CD4-positive, alpha-beta memory T cell (primary cell): ENCODE measurements around the gene GPD2. TPM values are rescaled to one million over a fixed set of nuclear protein-coding genes. Genes with fewer than 3 reads are reported as not detected.

Experiments
- CTCF ChIA-PET: fragments of 350-600 bp; sonication (Branson Sonifier 250); formaldehyde crosslinking; loops from one replicate; lab custom pipeline; 2021; ENCODE audit warnings: inconsistent platforms; ENCODE audit not compliant: partially characterized antibody; lab: Charles Lee
- POLR2A ChIA-PET: fragments of 350-600 bp; sonication (Branson Sonifier 250); formaldehyde crosslinking; loops from one replicate; lab custom pipeline; 2021; ENCODE audit not compliant: partially characterized antibody; lab: Charles Lee
- DNase-seq, 5 donors: peaks; one replicate each; pipeline versions ENCODE4 v3.0.0 to v3.0.0-alpha.2; 2020 to 2022; ENCODE audit warnings: mixed read lengths in 1 of 5
- H3K27ac ChIP-seq: one replicate; pipeline ENCODE4 v1.7.0; 2013; ENCODE audit warnings: low read depth, low read length
- H3K27me3 ChIP-seq: 2 replicates; pipeline ENCODE4 v1.7.0; 2013; ENCODE audit warnings: mild to moderate bottlenecking, low read length, moderate library complexity; ENCODE audit not compliant: insufficient read depth
- H3K36me3 ChIP-seq: 2 replicates; pipeline ENCODE4 v1.7.0; 2013; ENCODE audit warnings: mild to moderate bottlenecking, low read length, moderate library complexity; ENCODE audit not compliant: insufficient read depth
- H3K4me1 ChIP-seq: 2 replicates; pipeline ENCODE4 v1.7.0; 2013; ENCODE audit warnings: mild to moderate bottlenecking, low read length, moderate library complexity; ENCODE audit not compliant: insufficient read depth
- H3K4me3 ChIP-seq, 2 donors: one replicate each; pipeline ENCODE4 v1.7.0; 2013; ENCODE audit warnings: low read length in 2 of 2, mild to moderate bottlenecking in 1 of 2
- H3K9me3 ChIP-seq, 2 donors: one replicate each; pipeline ENCODE4 v1.7.0; 2013; ENCODE audit warnings: low read length in 2 of 2, control low read depth in 1 of 2; ENCODE audit not compliant: control insufficient read depth in 1 of 2
- H3K27ac Mint-ChIP-seq, 7 donors: one replicate each; pipeline ENCODE4 v1.8.0; 2020 to 2021; ENCODE audit warnings: mixed read lengths in 7 of 7, mild to moderate bottlenecking in 6 of 7, inconsistent platforms in 3 of 7, moderate library complexity in 3 of 7
- H3K27me3 Mint-ChIP-seq, 2 donors: one replicate each; pipeline ENCODE4 v1.8.0; 2020 to 2021; ENCODE audit warnings: mixed read lengths in 2 of 2
- H3K36me3 Mint-ChIP-seq, 2 donors: one replicate each; pipeline ENCODE4 v1.8.0; 2020 to 2021; ENCODE audit warnings: mixed read lengths in 2 of 2, inconsistent platforms in 1 of 2, mild to moderate bottlenecking in 1 of 2
- H3K4me1 Mint-ChIP-seq, 4 donors: one replicate each; pipeline ENCODE4 v1.8.0; 2020 to 2021; ENCODE audit warnings: mixed read lengths in 4 of 4, mild to moderate bottlenecking in 1 of 4
- H3K4me3 Mint-ChIP-seq, 8 donors: one replicate each; pipeline ENCODE4 v1.8.0; 2020 to 2021; ENCODE audit warnings: mixed read lengths in 8 of 8, mild to moderate bottlenecking in 7 of 8, moderate library complexity in 6 of 8, inconsistent platforms in 3 of 8
- H3K9me3 Mint-ChIP-seq, 8 donors: one replicate each; pipeline ENCODE4 v1.8.0; 2020 to 2021; ENCODE audit warnings: mixed read lengths in 8 of 8, mild to moderate bottlenecking in 5 of 8, inconsistent platforms in 3 of 8, moderate library complexity in 1 of 8
- intact Hi-C: fragments of 100-400 bp; cut with micrococcal nuclease; formaldehyde crosslinking; loops from one replicate; pipeline ENCODE4 v1.15.1; 2023
- polyA plus RNA-seq, 2 donors: library from polyadenylated mRNA; unstranded; fragments of 300-500 nt; fragmentation: Illumina TruSeq; gene quantifications; one replicate each; pipeline ENCODE4 v1.2.3, GENCODE V29; 2021
- total RNA-seq, 2 experiments: library from RNA; stranded (reverse); gene quantifications; one replicate each; pipeline ENCODE4 v1.2.3, GENCODE V29; 2021

The GPD2 gene
- total and polyA plus RNA-seq, 4 experiments from 2014 or later = 3.5 to 13.1 (median 10.0) TPM

- H3K27ac ChIP-seq = no peak overlapping the region
- H3K4me1 Mint-ChIP-seq = peaks cover 25 to 50% (median 39%) of the 10 kb centered on the region in 4 donors
- H3K9me3 Mint-ChIP-seq = no peaks in the 10 kb centered on the region
- H3K9me3 ChIP-seq = no peaks in the 10 kb centered on the region
- H3K36me3 Mint-ChIP-seq = peaks cover 7 to 20% of the 10 kb centered on the region in 2 donors
- ChIA-PET CTCF (no interaction called here), POLR2A (no interaction called here)
- H3K4me3 ChIP-seq = no peak overlapping the region
- H3K4me3 Mint-ChIP-seq = no peak overlapping the region
- no peak for DNase-seq
- no peaks in the 10 kb centered on the region for H3K27me3 ChIP-seq
- peaks cover 11% of the 10 kb centered on the region for H3K4me1 ChIP-seq
- peak overlapping the region in 1 of 7 donors; percentile 37 for H3K27ac Mint-ChIP-seq
- H3K27me3 Mint-ChIP-seq = no peaks in the 10 kb centered on the region
- no peaks in the 10 kb centered on the region for H3K36me3 ChIP-seq
- intact Hi-C loops = no loop called here
Observed at GRCh38 chr2:156474401-156474800, 38.2 kb downstream of the GPD2 start.

- H3K4me1 ChIP-seq = peaks cover 11% of the 10 kb centered on the region
- peak overlapping the region in 3 of 8 donors; percentile 13 to 57 (median 51) for H3K4me3 Mint-ChIP-seq
- H3K9me3 ChIP-seq = no peaks in the 10 kb centered on the region
- no peak overlapping the region for H3K4me3 ChIP-seq
- H3K27ac Mint-ChIP-seq = peak overlapping the region in 4 of 7 donors; percentile 26 to 57 (median 34)
- intact Hi-C loops = no loop called here
- no peaks in the 10 kb centered on the region for H3K36me3 ChIP-seq
- H3K9me3 Mint-ChIP-seq = no peaks in the 10 kb centered on the region
- ChIA-PET POLR2A (no interaction called here), CTCF (no interaction called here)
- no peak overlapping the region for H3K27ac ChIP-seq
- DNase-seq = no peak
- no peaks in the 10 kb centered on the region for H3K27me3 ChIP-seq
- H3K27me3 Mint-ChIP-seq = no peaks in the 10 kb centered on the region
- H3K4me1 Mint-ChIP-seq = peaks cover 22 to 41% (median 36%) of the 10 kb centered on the region in 4 donors
- peaks cover 7 to 16% of the 10 kb centered on the region in 2 donors for H3K36me3 Mint-ChIP-seq
Observed at GRCh38 chr2:156476021-156476849, 40.1 kb downstream of the GPD2 start.

GRCh38 chr2:156476850-156477206, 40.6 kb downstream of the GPD2 start:
- peaks cover 11% of the 10 kb centered on the region for H3K4me1 ChIP-seq
- H3K4me3 ChIP-seq = no peak overlapping the region
- Mint-ChIP-seq H3K4me3 (peak overlapping the region in 3 of 8 donors; percentile 2 to 57 (median 51)), H3K36me3 (peaks cover 7 to 16% of the 10 kb centered on the region in 2 donors), H3K27ac (peak overlapping the region in 5 of 7 donors; percentile 0 to 57 (median 38)), H3K27me3 (no peaks in the 10 kb centered on the region), H3K9me3 (no peaks in the 10 kb centered on the region), H3K4me1 (peaks cover 19 to 37% (median 32%) of the 10 kb centered on the region in 4 donors)
- intact Hi-C loops = no loop called here
- ChIA-PET POLR2A (no interaction called here), CTCF (no interaction called here)
- H3K9me3 ChIP-seq = no peaks in the 10 kb centered on the region
- no peaks in the 10 kb centered on the region for H3K36me3 ChIP-seq
- H3K27me3 ChIP-seq = no peaks in the 10 kb centered on the region
- H3K27ac ChIP-seq = no peak overlapping the region
- no peak for DNase-seq

- CTCF ChIA-PET = interaction anchor here (1.3 kb wide), 1 partner anchor 38 kb away, joined by 5 read pairs; no protein-coding TSS in a partner anchor
Observed at GRCh38 chr2:156480376-156480775, 44.2 kb downstream of the GPD2 start.

GRCh38 chr2:156481312-156481711, 45.1 kb downstream of the GPD2 start:
- H3K4me3 Mint-ChIP-seq = no peak overlapping the region
- POLR2A ChIA-PET = no interaction called here
- H3K27ac ChIP-seq = no peak overlapping the region
- no peak for DNase-seq
- peaks cover 7 to 30% of the 10 kb centered on the region in 2 donors for H3K36me3 Mint-ChIP-seq
- intact Hi-C loops = no loop called here
- H3K9me3 ChIP-seq = no peaks in the 10 kb centered on the region
- H3K4me1 ChIP-seq = no peaks in the 10 kb centered on the region
- CTCF ChIA-PET = interaction anchor here (1.3 kb wide), 1 partner anchor 39 kb away, joined by 5 read pairs; no protein-coding TSS in a partner anchor
- H3K36me3 ChIP-seq = no peaks in the 10 kb centered on the region
- no peak overlapping the region for H3K27ac Mint-ChIP-seq
- no peaks in the 10 kb centered on the region for H3K27me3 Mint-ChIP-seq
- no peak overlapping the region for H3K4me3 ChIP-seq
- H3K27me3 ChIP-seq = no peaks in the 10 kb centered on the region
- peaks cover 15 to 35% (median 30%) of the 10 kb centered on the region in 4 donors for H3K4me1 Mint-ChIP-seq
- H3K9me3 Mint-ChIP-seq = no peaks in the 10 kb centered on the region

More at GRCh38 chr2:156480376-156480775, 44.2 kb downstream of the GPD2 start:
- H3K9me3 Mint-ChIP-seq = no peaks in the 10 kb centered on the region
- Histone ChIP-seq H3K4me1 (no peaks in the 10 kb centered on the region), H3K4me3 (no peak overlapping the region), H3K36me3 (no peaks in the 10 kb centered on the region), H3K27me3 (no peaks in the 10 kb centered on the region), H3K9me3 (no peaks in the 10 kb centered on the region), H3K27ac (no peak overlapping the region)
- H3K4me3 Mint-ChIP-seq = no peak overlapping the region
- DNase-seq = no peak
- POLR2A ChIA-PET = no interaction called here
- H3K27ac Mint-ChIP-seq = peak overlapping the region in 2 of 7 donors; percentile 61 to 84
- H3K36me3 Mint-ChIP-seq = peaks cover 7 to 30% of the 10 kb centered on the region in 2 donors
- no peaks in the 10 kb centered on the region for H3K27me3 Mint-ChIP-seq
- intact Hi-C loops = no loop called here
- peaks cover 17 to 44% (median 35%) of the 10 kb centered on the region in 4 donors for H3K4me1 Mint-ChIP-seq

- Mint-ChIP-seq H3K9me3 (no peaks in the 10 kb centered on the region), H3K27ac (peak overlapping the region in 3 of 7 donors; percentile 16 to 67 (median 22)), H3K36me3 (peaks cover 0 to 22% of the 10 kb centered on the region in 2 donors), H3K4me3 (no peak overlapping the region), H3K27me3 (no peaks in the 10 kb centered on the region), H3K4me1 (peaks cover 12 to 33% (median 26%) of the 10 kb centered on the region in 4 donors)
- H3K27ac ChIP-seq = no peak overlapping the region
- no peaks in the 10 kb centered on the region for H3K4me1 ChIP-seq
- intact Hi-C loops = no loop called here
- H3K9me3 ChIP-seq = no peaks in the 10 kb centered on the region
- DNase-seq = no peak
- no peaks in the 10 kb centered on the region for H3K36me3 ChIP-seq
- no peaks in the 10 kb centered on the region for H3K27me3 ChIP-seq
- POLR2A ChIA-PET = interaction anchor here (0.9 kb wide), 1 partner anchor 90 kb away, joined by 4 read pairs; no protein-coding TSS in a partner anchor
- no peak overlapping the region for H3K4me3 ChIP-seq
- CTCF ChIA-PET = no interaction called here
Observed at GRCh38 chr2:156483741-156484173, 47.6 kb downstream of the GPD2 start.

- intact Hi-C loops = no loop called here
- Histone ChIP-seq H3K36me3 (no peaks in the 10 kb centered on the region), H3K4me3 (no peak overlapping the region), H3K9me3 (no peaks in the 10 kb centered on the region), H3K27me3 (no peaks in the 10 kb centered on the region), H3K27ac (no peak overlapping the region), H3K4me1 (no peaks in the 10 kb centered on the region)
- H3K4me3 Mint-ChIP-seq = no peak overlapping the region
- ChIA-PET CTCF (interaction anchor here (0.6 to 1.3 kb wide), 2 partner anchors 60 to 151 kb away, joined by 3 read pairs; no protein-coding TSS in a partner anchor), POLR2A (no interaction called here)
- H3K36me3 Mint-ChIP-seq = peaks cover 0 to 14% of the 10 kb centered on the region in 2 donors
- H3K9me3 Mint-ChIP-seq = no peaks in the 10 kb centered on the region
- H3K27me3 Mint-ChIP-seq = no peaks in the 10 kb centered on the region
- DNase-seq = no peak
- peaks cover 17 to 31% (median 26%) of the 10 kb centered on the region in 4 donors for H3K4me1 Mint-ChIP-seq
- no peak overlapping the region for H3K27ac Mint-ChIP-seq
Observed at GRCh38 chr2:156486147-156486546, 50.0 kb downstream of the GPD2 start.
